Adipocyte (in vitro differentiated cells): Measurements from ENCODE around the gene LTO1.
A peak's percentile ranks its signal among the peaks of the same experiment; 100 is the strongest.

Experiments
- DNase-seq: peaks from one replicate; pipeline ENCODE4 v3.0.0-alpha.2; 2015; ENCODE audit warnings: low read depth
- H3K27me3 ChIP-seq: replicated peaks from 2 replicates; pipeline ENCODE4 v1.7.0; 2013; ENCODE audit warnings: mild to moderate bottlenecking, low read length, moderate library complexity; ENCODE audit not compliant: control insufficient read depth, insufficient read depth
- H3K36me3 ChIP-seq: 2 replicates; pipeline ENCODE4 v1.7.0; 2013; ENCODE audit warnings: low read length, mild to moderate bottlenecking, moderate library complexity; ENCODE audit not compliant: control insufficient read depth, insufficient read depth, severe bottlenecking
- H3K4me1 ChIP-seq: 2 replicates; pipeline ENCODE4 v1.7.0; 2013; ENCODE audit warnings: mild to moderate bottlenecking, low read length, moderate library complexity; ENCODE audit not compliant: control insufficient read depth, insufficient read depth
- H3K4me3 ChIP-seq: 2 replicates; pipeline ENCODE4 v1.7.0; 2013; ENCODE audit warnings: mild to moderate bottlenecking, low read length, moderate library complexity
- H3K9ac ChIP-seq: 2 replicates; pipeline ENCODE4 v1.7.0; 2013; ENCODE audit warnings: mild to moderate bottlenecking, low read length, moderate library complexity
- H3K9me3 ChIP-seq: 2 replicates; pipeline ENCODE4 v1.7.0; 2013; ENCODE audit warnings: mild to moderate bottlenecking, low read length, moderate library complexity; ENCODE audit not compliant: control insufficient read depth

The LTO1 gene

DNA sequence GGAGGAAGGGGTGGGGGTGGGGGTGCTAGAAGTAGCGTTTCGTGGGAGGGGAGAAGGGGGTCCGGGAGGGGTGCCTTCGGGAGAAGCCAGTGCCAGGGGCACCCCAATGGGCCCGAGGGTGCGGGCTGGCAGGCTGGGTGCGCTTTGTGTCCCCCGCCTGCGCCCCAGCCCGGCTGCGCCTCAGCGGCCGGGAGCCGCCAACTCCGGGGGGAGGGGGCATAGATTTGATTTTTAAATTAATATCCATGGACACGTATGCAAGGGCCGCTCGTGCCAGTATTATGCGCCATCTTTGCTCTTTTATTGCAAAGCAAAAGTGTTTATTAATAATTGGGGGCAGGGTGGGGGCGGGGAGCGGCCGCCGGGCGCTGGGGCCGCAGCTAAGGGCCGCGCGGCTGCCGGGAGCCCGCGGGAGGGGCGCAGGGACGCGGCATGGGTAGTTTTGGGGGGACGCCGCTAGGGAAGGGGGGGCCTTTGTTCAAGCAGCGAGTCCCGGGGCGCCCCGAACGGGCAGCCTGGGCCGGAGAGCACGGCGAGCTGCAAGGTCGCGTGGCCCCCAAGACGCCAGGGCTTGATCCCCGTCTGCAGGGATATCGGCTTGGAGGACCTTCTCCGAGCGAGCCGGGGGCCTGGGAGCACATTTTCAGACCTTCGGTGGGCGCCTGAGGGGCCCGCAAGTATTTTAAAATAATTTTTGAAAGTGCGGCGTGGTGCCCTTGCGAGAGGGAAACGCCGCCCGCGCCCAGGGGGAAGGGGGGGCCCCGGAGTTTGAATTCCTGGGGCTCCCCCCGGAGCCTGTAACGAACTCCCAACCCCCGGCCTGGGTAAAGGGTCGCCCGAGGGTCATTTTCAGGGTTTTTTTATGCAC, 33.2 kb downstream of the LTO1 start:
- Histone ChIP-seq H3K4me1 (peaks cover 38% of the 10 kb centered on the region), H3K36me3 (peaks cover 24% of the 10 kb centered on the region), H3K9ac (peak overlapping the region; percentile 93), H3K9me3 (no peaks in the 10 kb centered on the region), H3K27me3 (no peaks in the 10 kb centered on the region), H3K4me3 (peak overlapping the region; percentile 99)
- peak; percentile 55 for DNase-seq

DNA sequence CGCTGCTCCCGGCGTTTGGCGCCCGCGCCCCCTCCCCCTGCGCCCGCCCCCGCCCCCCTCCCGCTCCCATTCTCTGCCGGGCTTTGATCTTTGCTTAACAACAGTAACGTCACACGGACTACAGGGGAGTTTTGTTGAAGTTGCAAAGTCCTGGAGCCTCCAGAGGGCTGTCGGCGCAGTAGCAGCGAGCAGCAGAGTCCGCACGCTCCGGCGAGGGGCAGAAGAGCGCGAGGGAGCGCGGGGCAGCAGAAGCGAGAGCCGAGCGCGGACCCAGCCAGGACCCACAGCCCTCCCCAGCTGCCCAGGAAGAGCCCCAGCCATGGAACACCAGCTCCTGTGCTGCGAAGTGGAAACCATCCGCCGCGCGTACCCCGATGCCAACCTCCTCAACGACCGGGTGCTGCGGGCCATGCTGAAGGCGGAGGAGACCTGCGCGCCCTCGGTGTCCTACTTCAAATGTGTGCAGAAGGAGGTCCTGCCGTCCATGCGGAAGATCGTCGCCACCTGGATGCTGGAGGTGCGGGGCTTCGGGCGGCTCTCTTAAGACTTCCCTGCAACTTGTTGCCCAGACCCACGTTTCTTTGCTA, 34.1 kb downstream of the LTO1 start, which contains the start of gene CCND1:
Gene CCND1 (plus strand): TSS at position 162 of the 587 bp plus-strand sequence. CDS start 158 bp downstream, at position 320.
- no peaks in the 10 kb centered on the region for H3K27me3 ChIP-seq
- no peaks in the 10 kb centered on the region for H3K9me3 ChIP-seq
- H3K9ac ChIP-seq, result peak within 1 kb of the TSS; percentile 93
- peaks cover 19% of the 10 kb centered on the region for H3K36me3 ChIP-seq
- DNase-seq, result peak; percentile 94
- H3K4me1 ChIP-seq, result peaks cover 43% of the 10 kb centered on the region
- peak within 1 kb of the TSS; percentile 99 for H3K4me3 ChIP-seq

DNA sequence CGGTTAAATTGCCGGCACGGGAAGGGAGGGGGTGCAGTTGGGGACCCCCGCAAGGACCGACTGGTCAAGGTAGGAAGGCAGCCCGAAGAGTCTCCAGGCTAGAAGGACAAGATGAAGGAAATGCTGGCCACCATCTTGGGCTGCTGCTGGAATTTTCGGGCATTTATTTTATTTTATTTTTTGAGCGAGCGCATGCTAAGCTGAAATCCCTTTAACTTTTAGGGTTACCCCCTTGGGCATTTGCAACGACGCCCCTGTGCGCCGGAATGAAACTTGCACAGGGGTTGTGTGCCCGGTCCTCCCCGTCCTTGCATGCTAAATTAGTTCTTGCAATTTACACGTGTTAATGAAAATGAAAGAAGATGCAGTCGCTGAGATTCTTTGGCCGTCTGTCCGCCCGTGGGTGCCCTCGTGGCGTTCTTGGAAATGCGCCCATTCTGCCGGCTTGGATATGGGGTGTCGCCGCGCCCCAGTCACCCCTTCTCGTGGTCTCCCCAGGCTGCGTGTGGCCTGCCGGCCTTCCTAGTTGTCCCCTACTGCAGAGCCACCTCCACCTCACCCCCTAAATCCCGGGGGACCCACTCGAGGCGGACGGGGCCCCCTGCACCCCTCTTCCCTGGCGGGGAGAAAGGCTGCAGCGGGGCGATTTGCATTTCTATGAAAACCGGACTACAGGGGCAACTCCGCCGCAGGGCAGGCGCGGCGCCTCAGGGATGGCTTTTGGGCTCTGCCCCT, 34.7 kb downstream of the LTO1 start:
- Histone ChIP-seq H3K9ac (peak overlapping the region; percentile 91), H3K27me3 (no peaks in the 10 kb centered on the region), H3K9me3 (no peaks in the 10 kb centered on the region), H3K36me3 (peaks cover 14% of the 10 kb centered on the region), H3K4me1 (peaks cover 43% of the 10 kb centered on the region), H3K4me3 (peak overlapping the region; percentile 89)
- DNase-seq, result peak; percentile 71

DNA sequence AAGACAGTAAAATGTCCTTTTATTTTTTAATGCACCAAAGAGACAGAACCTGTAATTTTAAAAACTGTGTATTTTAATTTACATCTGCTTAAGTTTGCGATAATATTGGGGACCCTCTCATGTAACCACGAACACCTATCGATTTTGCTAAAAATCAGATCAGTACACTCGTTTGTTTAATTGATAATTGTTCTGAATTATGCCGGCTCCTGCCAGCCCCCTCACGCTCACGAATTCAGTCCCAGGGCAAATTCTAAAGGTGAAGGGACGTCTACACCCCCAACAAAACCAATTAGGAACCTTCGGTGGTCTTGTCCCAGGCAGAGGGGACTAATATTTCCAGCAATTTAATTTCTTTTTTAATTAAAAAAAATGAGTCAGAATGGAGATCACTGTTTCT, 35.3 kb downstream of the LTO1 start:
- Histone ChIP-seq H3K9ac (peak overlapping the region; percentile 91), H3K4me3 (peak overlapping the region; percentile 89), H3K36me3 (peaks cover 8% of the 10 kb centered on the region), H3K9me3 (no peaks in the 10 kb centered on the region), H3K27me3 (no peaks in the 10 kb centered on the region), H3K4me1 (peaks cover 37% of the 10 kb centered on the region)
- DNase-seq, result no peak

DNA sequence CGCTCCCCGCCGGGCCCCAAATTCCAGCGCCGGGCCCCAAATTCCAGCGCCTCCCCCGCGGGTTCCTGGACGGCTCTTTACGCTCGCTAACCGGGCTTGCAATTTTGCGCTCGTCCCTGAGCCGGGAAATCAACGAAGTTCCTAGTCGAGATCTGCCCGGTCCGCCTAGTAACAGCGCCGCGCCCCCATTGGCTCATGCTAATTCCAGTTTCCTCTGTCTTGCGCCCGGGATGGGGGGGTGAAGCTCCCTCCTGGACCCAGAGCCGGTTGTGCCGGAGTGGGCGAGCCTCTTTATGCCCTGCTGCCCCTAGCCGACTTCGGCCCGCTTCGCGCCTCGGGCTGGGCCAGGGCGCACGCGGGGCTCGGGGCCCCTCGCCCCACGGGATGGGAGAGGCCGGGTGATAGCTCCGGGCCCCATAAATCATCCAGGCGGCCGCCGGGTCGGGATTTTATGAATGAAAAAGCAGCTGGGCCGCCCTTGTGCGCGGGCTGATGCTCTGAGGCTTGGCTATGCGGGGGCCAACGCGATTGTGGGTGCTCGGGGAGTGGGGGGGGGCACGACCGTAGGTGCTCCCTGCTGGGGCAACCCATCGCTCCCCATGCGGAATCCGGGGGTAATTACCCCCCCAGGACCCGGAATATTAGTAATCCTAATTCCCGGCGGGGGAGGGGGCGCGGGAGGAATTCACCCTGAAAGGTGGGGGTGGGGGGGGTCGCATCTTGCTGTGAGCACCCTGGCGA, 36.0 kb downstream of the LTO1 start:
- Histone ChIP-seq H3K4me3 (peak overlapping the region; percentile 89), H3K9ac (peak overlapping the region; percentile 91), H3K27me3 (no peaks in the 10 kb centered on the region), H3K36me3 (peaks cover 5% of the 10 kb centered on the region), H3K4me1 (peaks cover 31% of the 10 kb centered on the region), H3K9me3 (no peaks in the 10 kb centered on the region)
- DNase-seq, result peak; percentile 99

DNA sequence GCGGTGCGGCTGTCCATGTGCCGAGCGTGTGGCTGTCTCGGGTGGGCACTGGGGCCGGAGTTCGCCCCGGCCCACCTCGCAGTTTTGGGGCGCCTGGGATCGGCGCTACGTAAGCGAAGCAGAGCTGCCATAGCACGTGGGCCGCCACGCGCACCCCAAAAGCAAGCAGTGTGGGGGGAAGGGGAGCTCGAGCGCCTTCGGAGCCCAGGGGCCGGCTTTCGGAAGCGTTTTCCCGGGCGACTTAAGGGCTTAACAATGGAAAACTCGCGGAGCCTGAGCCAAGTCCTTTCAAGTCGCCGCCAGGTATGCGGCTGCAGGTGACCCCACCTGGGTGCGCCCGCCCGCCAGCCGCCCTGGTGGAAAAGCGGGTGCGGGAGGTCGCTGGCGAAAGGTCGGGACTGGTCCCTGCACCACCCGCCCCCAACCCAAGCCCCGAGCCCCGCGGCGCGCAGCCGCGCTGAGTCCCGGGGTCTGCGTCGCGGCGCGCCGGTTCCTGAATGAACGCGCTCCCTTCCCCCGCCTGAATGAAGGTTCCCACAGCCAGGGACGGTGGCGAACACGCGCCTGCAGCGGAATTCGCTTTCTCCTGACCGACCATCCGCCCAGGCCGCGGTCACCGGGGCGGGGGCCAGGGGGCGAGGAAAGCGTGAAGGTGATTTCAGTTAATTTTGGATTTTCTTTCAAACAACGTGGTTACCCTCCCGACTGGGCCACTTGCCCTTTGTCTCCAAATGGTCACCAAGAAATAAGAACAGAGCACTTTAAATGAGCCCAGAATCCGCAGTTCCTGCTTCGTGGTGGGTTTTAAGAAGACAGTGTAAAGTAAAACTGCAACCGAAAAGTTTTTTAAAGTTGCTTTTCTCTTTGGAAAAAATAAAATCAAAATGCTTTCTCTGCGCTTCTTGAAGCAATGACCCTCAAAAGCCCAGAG, 36.9 kb downstream of the LTO1 start:
- Histone ChIP-seq H3K9ac (peak overlapping the region; percentile 91), H3K4me1 (peaks cover 26% of the 10 kb centered on the region), H3K36me3 (no peaks in the 10 kb centered on the region), H3K4me3 (peak overlapping the region; percentile 89), H3K27me3 (no peaks in the 10 kb centered on the region), H3K9me3 (no peaks in the 10 kb centered on the region)
- DNase-seq, result peak; percentile 80

- no peaks in the 10 kb centered on the region for H3K36me3 ChIP-seq
- H3K27me3 ChIP-seq, result no peaks in the 10 kb centered on the region
- peak overlapping the region; percentile 91 for H3K9ac ChIP-seq
- H3K9me3 ChIP-seq, result no peaks in the 10 kb centered on the region
- peak overlapping the region; percentile 89 for H3K4me3 ChIP-seq
- H3K4me1 ChIP-seq, result peaks cover 26% of the 10 kb centered on the region
- no peak for DNase-seq
Observed at GRCh38 chr11:69637198-69637940, 37.8 kb downstream of the LTO1 start.

GRCh38 chr11:69636512-69637197, 38.5 kb downstream of the LTO1 start:
- Histone ChIP-seq H3K4me3 (peak overlapping the region; percentile 89), H3K27me3 (no peaks in the 10 kb centered on the region), H3K36me3 (no peaks in the 10 kb centered on the region), H3K9me3 (no peaks in the 10 kb centered on the region), H3K9ac (peak overlapping the region; percentile 91), H3K4me1 (peaks cover 26% of the 10 kb centered on the region)
- DNase-seq, result peak; percentile 94

GRCh38 chr11:69635804-69636511, 39.2 kb downstream of the LTO1 start:
- no peaks in the 10 kb centered on the region for H3K36me3 ChIP-seq
- H3K4me3 ChIP-seq, result peak overlapping the region; percentile 89
- H3K9me3 ChIP-seq, result no peaks in the 10 kb centered on the region
- peak overlapping the region; percentile 91 for H3K9ac ChIP-seq
- H3K27me3 ChIP-seq, result no peaks in the 10 kb centered on the region
- no peak for DNase-seq
- H3K4me1 ChIP-seq, result peaks cover 26% of the 10 kb centered on the region
